HG02623 (cell line): ENCODE results near the gene PIMREG.

Experiments
- ATAC-seq: cut with Tn5 transposase; IDR thresholded peaks from one replicate; pipeline ENCODE4 v1.9.1; 2021; ENCODE audit warnings: moderate library complexity; ENCODE audit not compliant: unreplicated experiment

Gene PIMREG

GRCh38 chr17:6437466-6437865 lies 6.8 kb upstream of the PIMREG start:
- no peak for ATAC-seq

- ATAC-seq: no peak
Measured at GRCh38 chr17:6437956-6438355, 6.3 kb upstream of the PIMREG start.

- ATAC-seq: no peak
Measured at GRCh38 chr17:6439951-6440350, 4.3 kb upstream of the PIMREG start.

GRCh38 chr17:6442775-6443174 lies 1.5 kb upstream of the PIMREG start:
- ATAC-seq: no peak

GRCh38 chr17:6444571-6445335 lies 498 bp downstream of the PIMREG start:
- no peak for ATAC-seq

GRCh38 chr17:6446516-6447100 lies 2.4 kb downstream of the PIMREG start:
- ATAC-seq: no peak

- no peak for ATAC-seq
Measured at GRCh38 chr17:6448473-6448872, 4.2 kb downstream of the PIMREG start.

- ATAC-seq: no peak
Measured at GRCh38 chr17:6449307-6449706, 5.1 kb downstream of the PIMREG start.

GRCh38 chr17:6450926-6451832 lies 6.9 kb downstream of the PIMREG start:
- ATAC-seq: no peak

- ATAC-seq: no peak
Measured at GRCh38 chr17:6452471-6453266, 8.4 kb downstream of the PIMREG start.

- no peak for ATAC-seq
Measured at GRCh38 chr17:6453279-6454024, 9.2 kb downstream of the PIMREG start.

- no peak for ATAC-seq
Measured at GRCh38 chr17:6454495-6455320, 10.5 kb downstream of the PIMREG start.

- no peak for ATAC-seq
Measured at GRCh38 chr17:6455321-6455705, 11.1 kb downstream of the PIMREG start.

- no peak for ATAC-seq
Measured at GRCh38 chr17:6456321-6456720, 12.1 kb downstream of the PIMREG start.

GRCh38 chr17:6456914-6457687 lies 12.8 kb downstream of the PIMREG start:
- ATAC-seq: no peak

GRCh38 chr17:6457688-6458459 lies 13.6 kb downstream of the PIMREG start:
- no peak for ATAC-seq

- ATAC-seq: no peak
Measured at GRCh38 chr17:6458460-6458950, 14.2 kb downstream of the PIMREG start.
